Adrenal gland (tissue), 12 donors: ENCODE results near the gene PEX6. TPM values are rescaled to one million over a fixed set of nuclear protein-coding genes. Genes with fewer than 3 reads are reported as not detected.

Experiments used
- DNase-seq, 7 donors: peaks; one replicate each; pipeline ENCODE4 v3.0.0-alpha.2; 2019 to 2020
- H3K27ac ChIP-seq, 5 donors: fragments of 200-600 bp; sonication (generic) in 4 of 5; 1 replicate in 3 of 5; 2 replicates in 2 of 5; pipeline versions ENCODE4 v1.5.1 to v1.8.0; 2016 to 2020; ENCODE audit warnings: mild to moderate bottlenecking in 1 of 5
- H3K27me3 ChIP-seq: fragments of 200-600 bp; 2 replicates; pipeline ENCODE4 v1.8.0; 2021
- H3K36me3 ChIP-seq, 2 donors: fragments of 200-600 bp; replicated peaks in 1 of 2; 1 replicate in 1 of 2; 2 replicates in 1 of 2; pipeline versions ENCODE4 v1.5.1 to v1.8.0; 2018 to 2022
- H3K4me1 ChIP-seq, 2 donors: fragments of 200-600 bp; replicated peaks in 1 of 2; 1 replicate in 1 of 2; 2 replicates in 1 of 2; pipeline versions ENCODE4 v1.5.1 to v1.8.0; 2018 to 2021
- H3K4me3 ChIP-seq, 4 donors: fragments of 200-600 bp; sonication (generic) in 3 of 4; one replicate each; pipeline ENCODE4 v1.5.1; 2016 to 2018
- H3K9me3 ChIP-seq, 3 donors: fragments of 200-600 bp; sonication (generic) in 1 of 3; replicated peaks in 1 of 3; 1 replicate in 2 of 3; 2 replicates in 1 of 3; pipeline versions ENCODE4 v1.5.1 to v1.8.0; 2016 to 2021
- POLR2A ChIP-seq, 2 donors: fragments of 450-650 bp; IDR thresholded peaks; one replicate each; pipeline ENCODE4 v1.6.1; 2017; ENCODE audit warnings: antibody characterized with exemption in 2 of 2, mild to moderate bottlenecking in 2 of 2, moderate library complexity in 1 of 2
- WGBS, 4 donors: extraction: QIAGEN DNeasy Blood & Tissue Kit in 2 of 4; methylation state at CpG; one replicate each; pipeline versions ENCODE4 v1.1.5 to v1.1.7; 2013 to 2017; 5-methylcytosine and 5-hydroxymethylcytosine counted together
- intact Hi-C, 2 donors: fragments of 100-400 bp; cut with DNase I; formaldehyde crosslinking; loops; one replicate each; pipeline versions ENCODE4 v1.14.1 to v1.15.0; 2022 to 2023
- polyA plus RNA-seq, 3 donors: library from polyadenylated mRNA; stranded (reverse); fragments of 200-250 nt in 2 of 3; fragments of 350-450 nt in 1 of 3; fragmentation: Illumina TruSeq in 1 of 3; extraction: RNeasy Lipid Tissue Mini Kit (QIAGEN cat#74804) in 1 of 3; gene quantifications; one replicate each; pipeline ENCODE4 v1.2.3, GENCODE V29; 2013 to 2014
- total RNA-seq, 9 donors: library from RNA; depleted of rRNA in 4 of 9; stranded (reverse); fragments of >200 nt in 4 of 9; fragments of 120-200 nt in 1 of 9; fragmentation: NEBNext Ultra II Directional in 1 of 9; extraction: Animal tissue kit (Norgen Biotek cat#: 25700) in 1 of 9; gene quantifications; one replicate each; pipeline versions ENCODE4 v1.1.0 to v1.2.4, GENCODE V29; 2013 to 2023
- TF ChIP-seq, protein P1 (sequence below), 6 experiments: fragments of 450-650 bp in 4 of 6; fragments of 200-600 bp in 2 of 6; sonication (generic) in 1 of 6; IDR thresholded peaks; 1 replicate in 5 of 6; 2 replicates in 1 of 6; pipeline versions ENCODE4 v1.5.1 to v1.8.0; 2016 to 2021; ENCODE audit warnings: antibody characterized with exemption in 6 of 6, mild to moderate bottlenecking in 2 of 6, moderate library complexity in 1 of 6
- donor health status: healthy with polysubstance abuse.
- donor health status: Bipolar disorder and iron deficiency.
- donor health status: DM: yes; HTN: yes; CAD: no.
- donor health status: DM: no; HTN: no; CAD: no.
- donor health status: DM: no; HTN: no; CAD: no.
- donor health status: DM: yes; HTN: yes; CAD: no.

The PEX6 gene
- total and polyA plus RNA-seq, 12 donors, result 7.4 to 63.9 (median 30.5) TPM

DNA sequence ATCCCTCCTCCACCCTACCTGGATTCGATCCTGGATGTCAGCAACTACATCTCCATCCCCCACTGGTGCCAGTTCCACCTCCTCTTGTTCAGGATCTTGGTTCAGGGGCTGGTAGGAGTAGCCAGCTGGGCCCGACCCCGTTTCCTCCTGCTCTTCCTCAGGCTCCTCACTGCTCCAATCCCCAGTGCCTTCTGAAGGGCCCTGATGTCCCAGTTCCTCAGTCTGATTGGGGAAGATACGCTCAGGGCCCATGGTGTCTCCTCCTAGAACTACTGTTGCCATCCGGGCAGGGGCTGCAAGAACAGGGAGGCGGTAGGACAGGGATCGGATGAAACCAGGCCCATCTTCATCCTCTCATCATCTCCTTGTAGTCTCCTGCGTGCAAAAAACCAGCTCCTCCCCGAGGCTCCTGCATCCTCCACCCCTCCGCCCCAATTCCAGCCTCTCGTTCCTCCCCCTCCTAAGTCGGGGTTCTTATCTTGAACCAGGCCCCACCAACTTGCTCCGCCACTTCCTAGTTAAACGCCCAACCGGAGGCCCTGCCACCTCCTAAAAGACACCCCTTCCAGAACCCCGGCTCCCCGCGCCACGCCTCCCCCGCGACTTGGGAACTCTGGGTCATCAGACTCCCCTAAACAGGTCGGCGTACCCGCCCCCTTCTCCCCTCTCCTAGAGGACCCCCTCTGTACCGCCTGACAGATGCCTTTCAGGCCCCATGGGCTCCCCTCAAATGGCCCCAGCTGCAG is 34.3 kb upstream of the PEX6 start:
- Histone ChIP-seq H3K27me3 (no peaks in the 10 kb centered on the region), H3K4me1 (peaks cover 24 to 46% of the 10 kb centered on the region in 2 donors), H3K27ac (peak overlapping the region in 4 of 5 donors; percentile 51 to 85 (median 58)), H3K4me3 (peak overlapping the region; percentile 44 to 74 (median 62)), H3K9me3 (no peaks in the 10 kb centered on the region), H3K36me3 (peaks cover 0 to 52% of the 10 kb centered on the region in 2 donors)
- intact Hi-C loops, result no loop called here
- 2 to 6% (median 3%) methylated on average over 22 to 25 of the region's 25 CpGs for WGBS, 4 donors
- TF ChIP-seq, protein P1, sequence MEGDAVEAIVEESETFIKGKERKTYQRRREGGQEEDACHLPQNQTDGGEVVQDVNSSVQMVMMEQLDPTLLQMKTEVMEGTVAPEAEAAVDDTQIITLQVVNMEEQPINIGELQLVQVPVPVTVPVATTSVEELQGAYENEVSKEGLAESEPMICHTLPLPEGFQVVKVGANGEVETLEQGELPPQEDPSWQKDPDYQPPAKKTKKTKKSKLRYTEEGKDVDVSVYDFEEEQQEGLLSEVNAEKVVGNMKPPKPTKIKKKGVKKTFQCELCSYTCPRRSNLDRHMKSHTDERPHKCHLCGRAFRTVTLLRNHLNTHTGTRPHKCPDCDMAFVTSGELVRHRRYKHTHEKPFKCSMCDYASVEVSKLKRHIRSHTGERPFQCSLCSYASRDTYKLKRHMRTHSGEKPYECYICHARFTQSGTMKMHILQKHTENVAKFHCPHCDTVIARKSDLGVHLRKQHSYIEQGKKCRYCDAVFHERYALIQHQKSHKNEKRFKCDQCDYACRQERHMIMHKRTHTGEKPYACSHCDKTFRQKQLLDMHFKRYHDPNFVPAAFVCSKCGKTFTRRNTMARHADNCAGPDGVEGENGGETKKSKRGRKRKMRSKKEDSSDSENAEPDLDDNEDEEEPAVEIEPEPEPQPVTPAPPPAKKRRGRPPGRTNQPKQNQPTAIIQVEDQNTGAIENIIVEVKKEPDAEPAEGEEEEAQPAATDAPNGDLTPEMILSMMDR (IDR thresholded peaks at IDR 0.05), result no peak
- TF ChIP-seq POLR2A (IDR thresholded peaks at IDR 0.05), result no peak
- DNase-seq, result peak in 1 of 7 donors; percentile 36

GRCh38 chr6:43012364-43012763 is 33.4 kb upstream of the PEX6 start:
- Histone ChIP-seq H3K27ac (no peak overlapping the region), H3K4me3 (no peak overlapping the region), H3K4me1 (peaks cover 24 to 44% of the 10 kb centered on the region in 2 donors), H3K9me3 (no peaks in the 10 kb centered on the region), H3K27me3 (no peaks in the 10 kb centered on the region), H3K36me3 (peaks cover 0 to 52% of the 10 kb centered on the region in 2 donors)
- 80 to 89% (median 86%) methylated on average over 5 to 6 of the region's 6 CpGs for WGBS, 4 donors
- intact Hi-C loops, result no loop called here
- no peak for DNase-seq
- TF ChIP-seq, protein P1 (IDR thresholded peaks at IDR 0.05), result no peak
- TF ChIP-seq POLR2A (IDR thresholded peaks at IDR 0.05), result no peak

DNA sequence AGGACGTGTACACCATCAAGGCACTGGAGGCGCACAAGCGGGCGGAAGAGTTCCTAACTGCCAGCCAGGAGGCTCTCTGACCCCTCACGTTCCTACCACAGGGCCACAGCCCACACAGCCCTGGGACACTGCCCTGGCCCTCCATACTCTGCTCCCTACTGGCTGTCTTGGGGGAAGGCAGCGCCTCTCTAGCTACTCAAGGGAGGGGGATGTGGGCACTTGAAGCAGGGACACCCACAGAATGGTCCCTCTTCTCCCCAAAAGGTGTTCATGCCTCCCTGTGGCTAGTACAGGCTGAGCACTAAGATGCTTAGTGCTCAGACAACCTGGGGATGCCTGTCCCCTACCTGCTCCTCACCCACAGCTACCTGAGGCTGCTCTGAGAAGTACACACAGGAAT is 32.2 kb upstream of the PEX6 start:
- no peaks in the 10 kb centered on the region for H3K27me3 ChIP-seq
- DNase-seq, result no peak
- H3K9me3 ChIP-seq, result no peaks in the 10 kb centered on the region
- H3K4me3 ChIP-seq, result no peak overlapping the region
- peaks cover 0 to 59% of the 10 kb centered on the region in 2 donors for H3K36me3 ChIP-seq
- TF ChIP-seq POLR2A (IDR thresholded peaks at IDR 0.05), result no peak
- TF ChIP-seq, protein P1 (IDR thresholded peaks at IDR 0.05), result no peak
- WGBS, 4 donors, result 79 to 88% (median 83%) methylated on average over 4 to 6 of the region's 6 CpGs
- H3K4me1 ChIP-seq, result peaks cover 13 to 33% of the 10 kb centered on the region in 2 donors
- no peak overlapping the region for H3K27ac ChIP-seq
- intact Hi-C loops, result no loop called here

- Histone ChIP-seq H3K4me3 (no peak overlapping the region), H3K9me3 (no peaks in the 10 kb centered on the region), H3K27ac (no peak overlapping the region), H3K36me3 (peaks cover 0 to 59% of the 10 kb centered on the region in 2 donors), H3K27me3 (no peaks in the 10 kb centered on the region), H3K4me1 (peaks cover 0 to 16% of the 10 kb centered on the region in 2 donors)
- 59 to 76% (median 68%) methylated on average over 4 to 6 of the region's 6 CpGs for WGBS, 4 donors
- peak in 5 of 7 donors; percentile 31 to 77 (median 45) for DNase-seq
- no peak for TF ChIP-seq POLR2A (IDR thresholded peaks at IDR 0.05)
- TF ChIP-seq, protein P1 (IDR thresholded peaks at IDR 0.05), result peak in 5 of 6 experiments; percentile 22 to 36 (median 30)
- intact Hi-C loops, result no loop called here
Measured at GRCh38 chr6:43009124-43009523, 30.1 kb upstream of the PEX6 start.
